Activated T-helper 2 cell treated with anti-CD3 and anti-CD28 coated beads, Interferon-gamma antibody, Interleukin-2, Interleukin-4, amounts not matched to agents 10 μg/mL and 5 μg/mL and 100 μg/mL, durations not matched to agents 14 hours and 24 hours and 36 hours (primary cell): ENCODE data around the gene SLC14A1. TPM values are rescaled to one million over a fixed set of nuclear protein-coding genes. Genes with fewer than 3 reads are reported as not detected.

Experiments used
- DNase-seq: peaks from one replicate; pipeline ENCODE4 v3.0.0; 2021; ENCODE audit warnings: low spot score
- H3K27ac Mint-ChIP-seq: one replicate; pipeline ENCODE4 v1.8.0; 2021; ENCODE audit warnings: mixed read lengths
- H3K27me3 Mint-ChIP-seq: one replicate; pipeline ENCODE4 v1.8.0; 2021; ENCODE audit warnings: low read depth, mixed read lengths
- H3K36me3 Mint-ChIP-seq: one replicate; pipeline ENCODE4 v1.8.0; 2021; ENCODE audit warnings: low read depth, mixed read lengths
- H3K4me1 Mint-ChIP-seq: one replicate; pipeline ENCODE4 v1.8.0; 2021; ENCODE audit warnings: low read depth, mixed read lengths
- H3K4me3 Mint-ChIP-seq: one replicate; pipeline ENCODE4 v1.8.0; 2021; ENCODE audit warnings: low read depth, mild to moderate bottlenecking, moderate library complexity, mixed read lengths
- H3K9me3 Mint-ChIP-seq: one replicate; pipeline ENCODE4 v1.8.0; 2021; ENCODE audit warnings: mixed read lengths
- intact Hi-C: fragments of 100-400 bp; cut with micrococcal nuclease; formaldehyde crosslinking; loops from one replicate; pipeline ENCODE4 v1.15.1; 2023
- total RNA-seq: library from RNA; stranded (reverse); gene quantifications from 2 replicates; pipeline ENCODE4 v1.2.3, GENCODE V29; 2022

Gene SLC14A1
- total RNA-seq, 1 donor from 2014 or later = 6.0 TPM

DNA sequence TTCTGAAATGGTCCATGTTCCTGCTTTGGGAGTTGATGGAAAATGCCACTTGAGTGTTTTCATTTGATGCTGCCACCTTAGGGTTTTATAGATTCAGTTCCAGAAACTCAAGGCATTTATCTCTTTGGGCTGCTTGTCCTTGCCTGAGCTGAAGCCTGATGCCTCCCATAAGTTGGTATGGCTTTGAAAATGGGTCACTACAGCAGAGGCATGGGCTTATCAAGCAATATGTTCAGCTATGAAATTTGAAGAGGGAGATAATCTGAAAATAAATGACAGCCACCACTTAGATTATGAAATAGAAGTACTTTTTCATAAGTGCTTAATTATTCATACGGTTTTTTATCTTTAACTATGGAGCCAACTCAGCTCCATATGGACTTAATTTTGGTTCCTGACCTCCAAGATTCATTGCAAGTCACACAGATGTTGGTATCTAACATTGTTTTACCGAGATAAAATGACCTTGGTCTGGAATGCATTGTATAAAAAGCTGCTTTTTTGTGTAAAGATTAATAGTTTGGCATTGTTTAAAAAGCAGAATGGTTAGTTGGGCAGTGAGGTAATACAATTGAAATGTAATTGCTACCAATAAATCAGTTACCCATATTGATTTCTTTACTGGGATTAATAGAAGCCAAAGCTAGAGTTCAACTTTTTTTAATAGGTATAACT is 4.5 kb downstream of the SLC14A1 start:
- no peak overlapping the region for H3K27ac Mint-ChIP-seq
- H3K4me3 Mint-ChIP-seq = no peak overlapping the region
- H3K9me3 Mint-ChIP-seq = no peaks in the 10 kb centered on the region
- peaks cover 4% of the 10 kb centered on the region for H3K4me1 Mint-ChIP-seq
- H3K36me3 Mint-ChIP-seq = no peaks in the 10 kb centered on the region
- no peak for DNase-seq
- peaks cover 11% of the 10 kb centered on the region for H3K27me3 Mint-ChIP-seq
- intact Hi-C loops = no loop called here

DNA sequence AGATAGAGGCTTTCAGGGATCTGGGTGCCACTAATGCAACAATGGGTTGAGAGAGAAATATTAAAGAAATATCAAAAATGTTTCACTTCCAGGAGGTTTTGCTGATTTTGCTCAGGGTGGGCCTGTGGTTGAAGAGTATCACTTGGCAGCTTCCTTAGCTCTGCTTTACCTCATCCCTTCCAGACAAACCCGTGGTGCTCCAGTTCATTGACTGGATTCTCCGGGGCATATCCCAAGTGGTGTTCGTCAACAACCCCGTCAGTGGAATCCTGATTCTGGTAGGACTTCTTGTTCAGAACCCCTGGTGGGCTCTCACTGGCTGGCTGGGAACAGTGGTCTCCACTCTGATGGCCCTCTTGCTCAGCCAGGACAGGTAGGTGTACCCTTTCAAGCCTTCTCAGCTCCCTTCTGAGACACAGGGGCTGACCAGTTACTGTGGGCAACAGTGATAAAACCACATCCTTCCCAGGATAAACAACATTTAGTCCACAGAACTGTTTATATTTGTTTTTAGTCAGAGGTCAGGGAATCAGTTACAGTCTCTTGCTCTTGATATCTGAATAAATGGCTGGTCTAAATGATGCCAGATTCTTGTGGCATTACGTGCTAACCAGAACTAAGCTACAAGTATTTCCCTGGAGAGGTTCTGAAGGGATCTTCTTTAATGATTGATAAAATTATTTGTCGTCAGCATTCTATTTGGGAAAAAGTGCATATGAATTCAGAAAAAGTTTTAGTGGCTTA is 7.0 kb downstream of the SLC14A1 start:
- H3K27ac Mint-ChIP-seq = no peak overlapping the region
- DNase-seq = no peak
- peaks cover 1% of the 10 kb centered on the region for H3K4me1 Mint-ChIP-seq
- H3K36me3 Mint-ChIP-seq = no peaks in the 10 kb centered on the region
- intact Hi-C loops = no loop called here
- H3K9me3 Mint-ChIP-seq = no peaks in the 10 kb centered on the region
- peaks cover 11% of the 10 kb centered on the region for H3K27me3 Mint-ChIP-seq
- H3K4me3 Mint-ChIP-seq = no peak overlapping the region

DNA sequence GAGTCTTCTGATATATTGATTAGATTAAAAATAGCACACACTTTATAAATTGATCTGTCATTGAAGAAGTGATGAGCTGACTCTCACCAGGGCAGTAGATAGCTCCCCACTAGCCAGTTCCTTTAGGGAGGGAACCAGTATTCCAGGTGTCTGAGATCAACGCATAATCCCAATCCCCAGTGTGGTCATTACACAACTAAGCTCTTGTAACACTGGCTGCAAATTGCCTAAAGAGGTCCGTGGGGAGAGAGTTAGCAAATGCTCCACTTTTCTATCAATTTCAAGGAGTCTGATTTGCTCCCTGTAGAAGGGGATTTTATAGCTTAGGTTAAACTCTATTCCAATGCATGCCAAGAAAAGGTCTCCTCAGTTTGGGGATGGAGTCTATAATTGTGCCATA is 7.7 kb downstream of the SLC14A1 start:
- Mint-ChIP-seq H3K9me3 (no peaks in the 10 kb centered on the region), H3K27me3 (peaks cover 11% of the 10 kb centered on the region), H3K4me3 (no peak overlapping the region), H3K27ac (no peak overlapping the region), H3K36me3 (no peaks in the 10 kb centered on the region), H3K4me1 (no peaks in the 10 kb centered on the region)
- intact Hi-C loops = no loop called here
- DNase-seq = no peak

DNA sequence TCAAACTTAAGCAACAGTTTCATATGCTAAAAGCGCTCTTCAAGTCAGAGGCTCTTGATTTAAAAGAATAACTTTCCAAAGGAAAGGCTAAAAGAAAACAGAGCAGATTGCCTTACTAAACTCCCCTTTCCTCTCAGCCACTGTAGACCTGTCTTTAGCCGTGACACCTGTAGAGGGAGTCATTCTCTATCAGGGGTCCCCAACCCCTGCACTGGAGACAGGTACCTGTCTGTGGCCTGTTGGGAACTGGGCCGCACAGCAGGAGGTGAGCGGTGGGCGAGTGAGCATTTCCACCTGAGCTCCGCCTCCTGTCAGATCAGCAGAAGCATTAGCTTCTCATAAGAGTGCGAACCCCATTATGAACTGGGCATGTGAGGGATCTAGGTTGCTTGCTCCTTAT is 9.6 kb downstream of the SLC14A1 start:
- peaks cover 13% of the 10 kb centered on the region for H3K27me3 Mint-ChIP-seq
- H3K4me3 Mint-ChIP-seq = no peak overlapping the region
- H3K9me3 Mint-ChIP-seq = no peaks in the 10 kb centered on the region
- no peaks in the 10 kb centered on the region for H3K4me1 Mint-ChIP-seq
- DNase-seq = no peak
- no peaks in the 10 kb centered on the region for H3K36me3 Mint-ChIP-seq
- intact Hi-C loops = no loop called here
- no peak overlapping the region for H3K27ac Mint-ChIP-seq

DNA sequence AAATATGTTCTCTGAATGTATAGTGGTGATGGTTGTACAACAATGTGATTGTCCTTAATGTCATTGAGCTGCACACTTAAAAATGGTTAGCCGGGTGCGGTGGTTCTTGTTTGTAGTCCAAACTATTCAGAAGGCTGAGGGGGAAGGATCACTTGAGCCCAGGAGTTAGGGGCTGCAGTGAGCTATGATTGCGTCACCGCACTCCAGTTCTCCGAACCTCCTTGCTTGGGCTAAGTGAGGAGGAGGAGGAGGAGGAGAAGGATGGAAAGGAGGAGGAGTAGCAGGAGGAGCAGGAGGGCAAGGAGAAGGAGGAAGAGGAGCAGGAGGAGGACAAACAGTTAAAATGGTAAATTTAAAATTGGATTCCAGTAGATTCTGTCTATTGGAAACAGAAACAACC is 10.5 kb downstream of the SLC14A1 start:
- no peak for DNase-seq
- Mint-ChIP-seq H3K4me3 (no peak overlapping the region), H3K36me3 (no peaks in the 10 kb centered on the region), H3K27ac (no peak overlapping the region), H3K27me3 (peaks cover 4% of the 10 kb centered on the region), H3K9me3 (no peaks in the 10 kb centered on the region), H3K4me1 (no peaks in the 10 kb centered on the region)
- intact Hi-C loops = no loop called here

DNA sequence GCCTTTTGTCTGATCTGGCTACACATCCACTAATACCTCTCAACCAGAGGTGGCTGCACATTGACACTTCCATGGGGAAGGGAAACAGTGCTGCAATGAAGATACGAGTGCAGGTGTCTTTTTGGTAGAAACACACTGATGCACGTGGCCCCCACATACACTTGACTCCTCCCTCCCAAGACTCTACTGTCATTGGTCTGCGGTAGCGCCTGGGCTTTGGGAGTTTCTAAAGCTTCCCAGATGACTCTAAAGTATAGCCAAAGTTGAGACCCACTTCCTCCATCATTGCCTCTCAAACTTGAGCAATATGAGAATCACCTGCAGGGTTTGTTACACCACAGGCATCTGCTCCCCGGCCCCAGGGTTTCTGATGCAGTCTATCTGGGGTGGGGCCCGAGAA is 11.0 kb downstream of the SLC14A1 start:
- Mint-ChIP-seq H3K27ac (no peak overlapping the region), H3K4me3 (no peak overlapping the region), H3K27me3 (peaks cover 4% of the 10 kb centered on the region), H3K36me3 (no peaks in the 10 kb centered on the region), H3K9me3 (no peaks in the 10 kb centered on the region), H3K4me1 (no peaks in the 10 kb centered on the region)
- intact Hi-C loops = no loop called here
- DNase-seq = no peak

DNA sequence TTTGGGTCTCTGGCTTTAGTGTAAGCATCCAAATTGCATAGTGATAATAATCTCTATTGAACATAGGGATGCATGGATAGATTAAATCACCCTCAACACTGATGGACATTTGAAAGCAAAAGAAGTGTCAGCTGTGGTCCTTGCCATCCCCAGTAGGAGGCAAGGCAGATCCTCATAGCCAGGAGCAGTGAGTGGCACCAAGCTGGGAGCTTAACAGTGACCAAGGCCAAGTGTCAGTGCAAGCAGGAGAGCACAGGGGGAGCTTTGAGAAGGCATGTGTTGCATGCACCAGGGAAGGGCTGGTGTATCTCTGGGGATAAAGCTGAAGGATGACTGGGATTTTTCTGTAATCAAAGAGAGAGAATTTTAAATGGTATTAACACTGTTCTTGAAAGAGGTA is 14.7 kb downstream of the SLC14A1 start:
- no peak for DNase-seq
- intact Hi-C loops = no loop called here
- peaks cover 4% of the 10 kb centered on the region for H3K27me3 Mint-ChIP-seq
- H3K9me3 Mint-ChIP-seq = no peaks in the 10 kb centered on the region
- no peaks in the 10 kb centered on the region for H3K36me3 Mint-ChIP-seq
- no peak overlapping the region for H3K27ac Mint-ChIP-seq
- H3K4me3 Mint-ChIP-seq = no peak overlapping the region
- H3K4me1 Mint-ChIP-seq = no peaks in the 10 kb centered on the region

DNA sequence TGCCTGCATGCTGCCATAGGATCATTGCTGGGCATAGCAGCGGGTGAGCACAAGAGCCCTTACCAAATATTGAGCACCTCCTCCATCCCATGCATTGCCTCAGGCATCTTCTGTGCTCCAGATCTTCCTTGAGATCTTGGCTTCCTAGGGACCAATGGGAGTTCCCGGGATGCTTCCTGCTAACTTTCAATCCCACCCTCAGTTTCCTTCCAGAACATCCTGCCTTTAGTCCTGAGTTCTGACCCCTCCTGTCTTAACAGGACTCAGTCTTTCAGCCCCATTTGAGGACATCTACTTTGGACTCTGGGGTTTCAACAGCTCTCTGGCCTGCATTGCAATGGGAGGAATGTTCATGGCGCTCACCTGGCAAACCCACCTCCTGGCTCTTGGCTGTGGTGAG is 15.3 kb downstream of the SLC14A1 start:
- intact Hi-C loops = no loop called here
- no peak overlapping the region for H3K4me3 Mint-ChIP-seq

DNA sequence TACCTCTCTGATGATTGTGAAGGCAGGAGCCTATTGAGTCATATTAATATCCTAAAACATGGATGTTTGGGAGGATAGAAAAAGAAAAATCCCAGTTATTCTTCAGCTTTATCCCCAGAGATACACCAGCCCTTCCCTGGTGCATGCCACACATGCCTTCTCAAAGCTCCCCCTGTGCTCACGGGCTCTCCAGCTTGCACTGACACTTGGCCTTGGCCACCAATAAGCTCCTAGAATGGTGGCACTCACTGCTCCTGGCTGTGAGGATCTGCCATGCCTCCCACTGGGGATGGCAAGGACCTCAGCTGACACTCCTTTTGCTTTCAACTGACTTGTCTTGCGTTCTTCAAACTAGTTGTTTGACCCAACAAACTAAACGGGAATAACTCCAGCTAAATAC is 15.9 kb downstream of the SLC14A1 start:
- intact Hi-C loops = no loop called here
- Mint-ChIP-seq H3K27ac (no peak overlapping the region), H3K9me3 (no peaks in the 10 kb centered on the region), H3K4me3 (no peak overlapping the region), H3K36me3 (no peaks in the 10 kb centered on the region), H3K27me3 (peaks cover 4% of the 10 kb centered on the region), H3K4me1 (no peaks in the 10 kb centered on the region)
- no peak for DNase-seq

More for the DNA sequence above, 15.3 kb downstream of the SLC14A1 start:
- Mint-ChIP-seq H3K4me1 (no peaks in the 10 kb centered on the region), H3K27ac (no peak overlapping the region), H3K36me3 (no peaks in the 10 kb centered on the region), H3K9me3 (no peaks in the 10 kb centered on the region), H3K27me3 (peaks cover 4% of the 10 kb centered on the region)
- DNase-seq = no peak

DNA sequence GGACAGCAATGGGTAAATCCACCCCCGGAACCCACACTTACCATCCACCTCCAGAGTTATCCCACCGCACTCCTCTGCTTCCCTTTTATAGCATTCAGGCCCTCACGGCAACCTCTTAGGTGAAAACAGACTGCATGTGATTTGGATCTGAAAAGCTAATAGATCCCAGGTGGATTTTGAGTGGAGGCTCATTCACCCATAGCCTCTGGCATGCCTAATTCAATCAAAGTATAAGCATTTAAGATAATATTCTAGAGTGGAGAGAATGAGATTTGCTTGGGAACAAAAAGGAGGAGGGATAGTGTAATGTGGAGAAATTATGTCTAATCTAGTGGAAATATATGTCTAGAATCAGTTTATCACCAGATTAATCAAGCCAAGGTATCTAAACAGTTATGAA is 17.1 kb downstream of the SLC14A1 start:
- intact Hi-C loops = no loop called here
- no peaks in the 10 kb centered on the region for H3K4me1 Mint-ChIP-seq
- H3K36me3 Mint-ChIP-seq = no peaks in the 10 kb centered on the region
- H3K9me3 Mint-ChIP-seq = no peaks in the 10 kb centered on the region
- no peak overlapping the region for H3K4me3 Mint-ChIP-seq
- H3K27ac Mint-ChIP-seq = no peak overlapping the region
- DNase-seq = no peak
- H3K27me3 Mint-ChIP-seq = peaks cover 4% of the 10 kb centered on the region

DNA sequence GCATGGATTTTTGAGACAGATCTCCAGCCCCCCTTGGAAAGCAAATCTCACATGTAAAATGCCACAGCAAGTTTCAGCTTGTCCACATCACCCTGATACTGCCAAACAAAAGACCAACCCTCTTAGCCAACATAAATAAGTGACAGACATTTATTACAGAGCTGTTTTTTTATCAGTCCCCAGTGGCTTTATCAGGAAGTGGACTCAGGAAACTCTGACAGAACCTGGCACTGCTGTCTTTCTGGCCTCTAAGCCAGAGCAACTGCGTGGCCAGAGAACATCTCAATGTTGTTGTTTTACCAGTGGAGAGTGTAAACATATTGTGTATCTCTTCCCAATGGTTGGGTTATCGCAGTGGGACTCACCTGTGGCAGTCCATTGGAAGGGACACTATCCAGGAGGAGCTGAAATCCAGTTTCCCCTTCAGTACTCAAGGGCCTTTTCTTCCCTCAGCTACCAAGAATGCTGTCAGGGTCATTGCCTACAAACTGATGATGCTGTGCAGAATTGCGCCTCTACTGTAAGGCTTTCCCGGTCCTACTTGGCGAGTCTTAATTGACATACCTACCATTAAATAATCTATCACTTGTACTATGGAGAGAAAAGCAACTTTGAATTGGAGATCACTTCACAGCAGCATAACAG is 22.0 kb downstream of the SLC14A1 start:
- Mint-ChIP-seq H3K36me3 (no peaks in the 10 kb centered on the region), H3K27me3 (peaks cover 5% of the 10 kb centered on the region), H3K4me1 (no peaks in the 10 kb centered on the region), H3K9me3 (no peaks in the 10 kb centered on the region), H3K4me3 (no peak overlapping the region), H3K27ac (no peak overlapping the region)
- intact Hi-C loops = no loop called here
- no peak for DNase-seq

DNA sequence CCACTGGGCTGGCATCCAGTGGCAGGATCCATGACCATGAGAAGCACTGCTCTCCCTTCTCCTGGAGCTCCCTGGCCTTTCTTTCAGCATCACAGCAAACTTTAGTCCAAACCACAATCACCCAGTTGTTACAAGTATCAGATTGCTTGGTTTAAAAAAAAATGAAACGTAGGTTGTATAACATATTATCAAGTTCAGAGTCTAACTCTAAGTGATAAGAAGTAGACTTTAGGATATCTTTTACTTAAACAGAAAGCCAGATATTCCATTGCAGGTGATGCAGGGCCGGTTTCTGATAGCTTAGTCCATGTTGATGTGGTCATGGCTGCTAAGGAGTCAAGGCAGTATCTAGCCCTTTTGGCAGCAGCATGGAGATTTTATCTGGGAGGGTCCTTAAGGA is 24.5 kb downstream of the SLC14A1 start:
- H3K4me1 Mint-ChIP-seq = no peaks in the 10 kb centered on the region
- H3K4me3 Mint-ChIP-seq = no peak overlapping the region
- no peaks in the 10 kb centered on the region for H3K36me3 Mint-ChIP-seq
- H3K27me3 Mint-ChIP-seq = peaks cover 7% of the 10 kb centered on the region
- intact Hi-C loops = no loop called here
- no peak overlapping the region for H3K27ac Mint-ChIP-seq
- DNase-seq = no peak
- no peaks in the 10 kb centered on the region for H3K9me3 Mint-ChIP-seq
